Kidney (tissue), 14 donors: Measurements from ENCODE around the gene TRPM3. TPM values are rescaled to one million over a fixed set of nuclear protein-coding genes. Genes with fewer than 3 reads are reported as not detected.
"Not testable (repeated sequence)": the region's sequence is repeated elsewhere in the genome, so short reads cannot be mapped to it uniquely, and the experiment has no call there.

Experiments
- DNase-seq, 5 donors: peaks; one replicate each; pipeline ENCODE4 v3.0.0-alpha.2; 2013 to 2020
- FAIRE-seq: peaks from 2 replicates; lab custom pipeline; 2012; peaks lifted over from hg19 to GRCh38; lab: Jason Lieb, UNC
- H3K27ac ChIP-seq, 2 donors: one replicate each; pipeline ENCODE4 v1.7.0; 2013; ENCODE audit warnings: low read depth in 2 of 2, low read length in 2 of 2, inconsistent platforms in 1 of 2
- H3K27me3 ChIP-seq: one replicate; pipeline ENCODE4 v1.7.1; 2013; ENCODE audit warnings: low read length, inconsistent platforms; ENCODE audit not compliant: control insufficient read depth, insufficient read depth
- H3K36me3 ChIP-seq, 3 donors: one replicate each; pipeline versions ENCODE4 v1.7.0 to v1.7.1; 2013; ENCODE audit warnings: low read length in 3 of 3, control low read depth in 1 of 3, inconsistent platforms in 1 of 3; ENCODE audit not compliant: insufficient read depth in 3 of 3, control insufficient read depth in 2 of 3
- H3K4me1 ChIP-seq, 3 donors: one replicate each; pipeline versions ENCODE4 v1.7.0 to v1.7.1; 2013; ENCODE audit warnings: low read length in 3 of 3, inconsistent platforms in 1 of 3, low read depth in 1 of 3; ENCODE audit not compliant: control insufficient read depth in 2 of 3, insufficient read depth in 2 of 3
- H3K4me3 ChIP-seq, 3 donors: one replicate each; pipeline versions ENCODE4 v1.7.0 to v1.8.1; 2013; ENCODE audit warnings: low read length in 3 of 3, control low read depth in 1 of 3, inconsistent platforms in 1 of 3
- H3K9ac ChIP-seq, 3 donors: one replicate each; pipeline versions ENCODE4 v1.7.0 to v1.7.1; 2013; ENCODE audit warnings: low read length in 3 of 3, control low read depth in 1 of 3, inconsistent platforms in 1 of 3
- H3K9me3 ChIP-seq, 3 donors: one replicate each; pipeline versions ENCODE4 v1.7.0 to v1.7.1; 2013; ENCODE audit warnings: low read length in 3 of 3, control low read depth in 1 of 3, inconsistent platforms in 1 of 3; ENCODE audit not compliant: control insufficient read depth in 2 of 3, insufficient read depth in 1 of 3
- CTCF ChIP-seq: IDR thresholded peaks from 3 replicates; pipeline ENCODE4 v1.5.1; 2012; ENCODE audit warnings: mild to moderate bottlenecking, moderate library complexity, borderline replicate concordance; ENCODE audit not compliant: insufficient read depth; ENCODE audit errors: extremely low read depth
- intact Hi-C: fragments of 100-400 bp; cut with DNase I; formaldehyde crosslinking; loops from one replicate; pipeline ENCODE4 v1.11.1; 2022
- polyA plus RNA-seq: library from polyadenylated mRNA; stranded (reverse); fragments of 350-450 nt; fragmentation: Illumina TruSeq; extraction: RNeasy Lipid Tissue Mini Kit (QIAGEN cat#74804); gene quantifications from one replicate; pipeline ENCODE4 v1.2.3, GENCODE V29; 2014; ENCODE audit warnings: low read depth, low replicate concordance; ENCODE audit not compliant: insufficient read depth
- total RNA-seq: library from RNA; stranded (reverse); fragmentation: NEBNext Ultra II Directional; extraction: Animal tissue kit (Norgen Biotek cat#: 25700); gene quantifications from one replicate; pipeline ENCODE4 v1.2.1, GENCODE V29; 2021
- donor health status: control.
- donor health status: control.
- donor health status: control.
- donor health status: control.
- donor health status: control.
- donor health status: DM: yes; HTN: yes; CAD: no.
- donor health status: Normal renal cell carcinoma (clear cell type).

The TRPM3 gene
- total and polyA plus RNA-seq, 2 donors from 2014 or later: 8.8 to 11.4 TPM

- intact Hi-C loops: no loop called here
- TF ChIP-seq CTCF: no peak
- no peak overlapping the region for H3K27ac ChIP-seq
- no peaks in the 10 kb centered on the region for H3K9me3 ChIP-seq
- DNase-seq: peak in 1 of 5 donors; percentile 22
- peaks cover 0 to 25% (median 6%) of the 10 kb centered on the region in 3 donors for H3K36me3 ChIP-seq
- H3K9ac ChIP-seq: no peak overlapping the region
- H3K4me1 ChIP-seq: peaks cover 0 to 3% (median 0%) of the 10 kb centered on the region in 3 donors
- FAIRE-seq: no peak
- H3K27me3 ChIP-seq: no peaks in the 10 kb centered on the region
- H3K4me3 ChIP-seq: no peak overlapping the region
Measured at GRCh38 chr9:70747261-70747718, 374.1 kb downstream of the TRPM3 start.

GRCh38 chr9:70746760-70747159 lies 374.7 kb downstream of the TRPM3 start:
- H3K4me3 ChIP-seq: no peak overlapping the region
- FAIRE-seq (no peak), DNase-seq (peak in 3 of 5 donors; percentile 18 to 55 (median 33))
- H3K4me1 ChIP-seq: peaks cover 0 to 3% (median 0%) of the 10 kb centered on the region in 3 donors
- no peak overlapping the region for H3K9ac ChIP-seq
- no peak overlapping the region for H3K27ac ChIP-seq
- no peaks in the 10 kb centered on the region for H3K27me3 ChIP-seq
- no peak for TF ChIP-seq CTCF
- intact Hi-C loops: no loop called here
- no peaks in the 10 kb centered on the region for H3K9me3 ChIP-seq
- H3K36me3 ChIP-seq: peaks cover 0 to 21% (median 6%) of the 10 kb centered on the region in 3 donors

GRCh38 chr9:70746316-70746715 lies 375.1 kb downstream of the TRPM3 start:
- no peak for TF ChIP-seq CTCF
- no peaks in the 10 kb centered on the region for H3K27me3 ChIP-seq

GRCh38 chr9:70724794-70725193 lies 396.6 kb downstream of the TRPM3 start:
- intact Hi-C loops, H3K9me3 ChIP-seq, H3K9ac ChIP-seq, H3K27me3 ChIP-seq, FAIRE-seq, H3K36me3 ChIP-seq, DNase-seq, H3K4me1 ChIP-seq, H3K4me3 ChIP-seq, H3K27ac ChIP-seq: not testable (repeated sequence)

More at GRCh38 chr9:70746316-70746715, 375.1 kb downstream of the TRPM3 start:
- no peak overlapping the region for H3K27ac ChIP-seq
- DNase-seq: no peak
- FAIRE-seq: no peak
- H3K9me3 ChIP-seq: no peaks in the 10 kb centered on the region
- no peak overlapping the region for H3K9ac ChIP-seq
- peaks cover 0 to 3% (median 0%) of the 10 kb centered on the region in 3 donors for H3K4me1 ChIP-seq
- intact Hi-C loops: no loop called here
- H3K4me3 ChIP-seq: no peak overlapping the region
- H3K36me3 ChIP-seq: peaks cover 0 to 16% (median 3%) of the 10 kb centered on the region in 3 donors

- H3K9me3 ChIP-seq, intact Hi-C loops, DNase-seq, FAIRE-seq, H3K36me3 ChIP-seq, H3K27ac ChIP-seq, H3K9ac ChIP-seq, H3K4me3 ChIP-seq, H3K4me1 ChIP-seq, H3K27me3 ChIP-seq: not testable (repeated sequence)
Measured at GRCh38 chr9:70724025-70724424, 397.4 kb downstream of the TRPM3 start.

GRCh38 chr9:70706797-70707196 lies 414.6 kb downstream of the TRPM3 start:
- H3K4me3 ChIP-seq, H3K36me3 ChIP-seq, H3K27me3 ChIP-seq, FAIRE-seq, intact Hi-C loops, H3K27ac ChIP-seq, DNase-seq, H3K9ac ChIP-seq, H3K4me1 ChIP-seq, H3K9me3 ChIP-seq: not testable (repeated sequence)
